H1 (cell line): ENCODE data around the gene SLC26A11. TPM values are rescaled to one million over a fixed set of nuclear protein-coding genes. Genes with fewer than 3 reads are reported as not detected.

ENCODE experiments used
- ATF3 ChIP-seq: IDR thresholded peaks from 2 replicates; pipeline ENCODE4 v1.6.1; 2011; ENCODE audit warnings: low read depth, mild to moderate bottlenecking, low read length; ENCODE audit not compliant: insufficient read depth
- CHD7 ChIP-seq: fragments of 300-600 bp; sonication (generic); IDR thresholded peaks from 2 replicates; pipeline ENCODE4 v1.7.1; 2012; ENCODE audit warnings: low read length, moderate library complexity, mild to moderate bottlenecking, inconsistent platforms; ENCODE audit not compliant: insufficient replicate concordance
- POLR2A ChIP-seq, 2 experiments: IDR thresholded peaks; 1 replicate in 1 of 2; 2 replicates in 1 of 2; pipeline ENCODE4 v1.6.1; 2011; ENCODE audit warnings: low read depth in 2 of 2, low read length in 2 of 2, mild to moderate bottlenecking in 2 of 2; ENCODE audit errors: control extremely low read depth in 1 of 2
- RBBP5 ChIP-seq: IDR thresholded peaks from 2 replicates; pipeline ENCODE4 v1.7.1; 2012; ENCODE audit warnings: low read depth, mild to moderate bottlenecking, inconsistent platforms, low read length, moderate library complexity, borderline replicate concordance
- SIX5 ChIP-seq: IDR thresholded peaks from 2 replicates; pipeline ENCODE4 v1.6.1; 2011; ENCODE audit warnings: mild to moderate bottlenecking, low read depth, low read length
- polyA plus RNA-seq, 7 experiments: library from polyadenylated mRNA; depleted of rRNA in 3 of 7; stranded (reverse) in 5 of 7; unstranded in 2 of 7; fragments of >200 nt in 5 of 7; fragments of 200-250 nt in 2 of 7; gene quantifications; 1 replicate in 5 of 7; 2 replicates in 1 of 7; 4 replicates in 1 of 7; pipeline versions ENCODE4 v1.2.1 to v1.2.3, GENCODE V29; 2011 to 2013; ENCODE audit warnings: missing spikeins in 2 of 7, mixed read lengths in 2 of 7
- total RNA-seq: library from RNA; stranded (reverse); fragmentation: NEBNext Ultra II Directional; extraction: Animal tissue kit (Norgen Biotek cat#: 25700); gene quantifications from 2 replicates; pipeline ENCODE4 v1.2.1, GENCODE V29; 2021

The SLC26A11 gene
- total and polyA plus RNA-seq, 2 of the 8 experiments (the other 6 are each of a cell fraction or from before 2014, with no cell fraction given) = 15.5 to 25.9 TPM

GRCh38 chr17:80189611-80190010 is 30.6 kb upstream of the SLC26A11 start (continued):
- TF ChIP-seq CHD7 (no peak), SIX5 (no peak), ATF3 (no peak), POLR2A (IDR thresholded peaks at IDR 0.05; ENCODE audit: control extremely low read depth in 1 of 2, low read depth in 2 of 2, low read length in 2 of 2) (no peak), RBBP5 (no peak)
